Measurements from ENCODE around the gene RAB40C. TPM values are rescaled to one million over a fixed set of nuclear protein-coding genes. Genes with fewer than 3 reads are reported as not detected.

Gene RAB40C
- total RNA-seq, 1 experiment from 2014 or later = 22.5 TPM

- ChIA-PET CTCF (interaction anchor here (0.6 to 2.7 kb wide), 10 partner anchors 9 to 143 kb away, joined by 3 to 17 read pairs (median 4); partner anchors contain the start of gene RAB40C), POLR2A (interaction anchor here (1.0 kb wide), 1 partner anchor 9 kb away, joined by 3 read pairs; no protein-coding TSS in a partner anchor)
- Mint-ChIP-seq H3K4me1 (peaks cover 8% of the 10 kb centered on the region), H3K27me3 (ENCODE audit: low read depth) (no peaks in the 10 kb centered on the region), H3K27ac (peak overlapping the region; percentile 50; the same call in 1 of the 2 replicates), H3K9me3 (peaks cover 7% of the 10 kb centered on the region), H3K36me3 (peaks cover 20% of the 10 kb centered on the region), H3K4me3 (no peak overlapping the region)
- DNase-seq (ENCODE audit: low spot score) (no peak), ATAC-seq (no peak)
- TF ChIP-seq ZNF671 (CRISPR knock-in tag; IDR thresholded peaks at IDR 0.05) = no peak
- no peak for TF ChIP-seq STAT6 (CRISPR knock-in tag; conservative IDR thresholded peaks at IDR 0.05; ENCODE audit: low read depth)
- TF ChIP-seq USF1 (CRISPR knock-in tag; IDR thresholded peaks at IDR 0.05) = no peak
- TF ChIP-seq E2F5 (CRISPR knock-in tag; IDR thresholded peaks at IDR 0.05) = no peak
- no peak for TF ChIP-seq ZNF532 (CRISPR knock-in tag; IDR thresholded peaks at IDR 0.05; ENCODE audit: borderline replicate concordance)
- no peak for TF ChIP-seq NFE2L1 (CRISPR knock-in tag; IDR thresholded peaks at IDR 0.05)
- no peak for TF ChIP-seq ZNF416 (CRISPR knock-in tag; IDR thresholded peaks at IDR 0.05)
- no peak for TF ChIP-seq E2F1 (CRISPR knock-in tag; IDR thresholded peaks at IDR 0.05)
- TF ChIP-seq NFYB (CRISPR knock-in tag; conservative IDR thresholded peaks at IDR 0.05; ENCODE audit: low read depth) = no peak
- TF ChIP-seq PRRX2 (CRISPR knock-in tag; IDR thresholded peaks at IDR 0.05) = no peak
- no peak for TF ChIP-seq ZNF219 (CRISPR knock-in tag; IDR thresholded peaks at IDR 0.05; ENCODE audit: borderline replicate concordance)
- no peak for TF ChIP-seq ZNF232 (CRISPR knock-in tag; IDR thresholded peaks at IDR 0.05)
- no peak for TF ChIP-seq GRHL2 (CRISPR knock-in tag; IDR thresholded peaks at IDR 0.05; ENCODE audit: insufficient replicate concordance, severe bottlenecking)
- TF ChIP-seq RELA (CRISPR knock-in tag; IDR thresholded peaks at IDR 0.05; ENCODE audit: borderline replicate concordance) = no peak
- TF ChIP-seq TCF7 (CRISPR knock-in tag; IDR thresholded peaks at IDR 0.05; ENCODE audit: low read depth) = no peak
- no peak for TF ChIP-seq HMGXB4 (CRISPR knock-in tag; IDR thresholded peaks at IDR 0.05)
- TF ChIP-seq JAZF1 (CRISPR knock-in tag; IDR thresholded peaks at IDR 0.05) = no peak
- no peak for TF ChIP-seq GTF2I (CRISPR knock-in tag; conservative IDR thresholded peaks at IDR 0.05)
Measured at GRCh38 chr16:609984-610383, 20.1 kb downstream of the RAB40C start.

All from WTC11 (cell line).